GM12878 (cell line): ENCODE results near the gene ATXN1. TPM values are rescaled to one million over a fixed set of nuclear protein-coding genes. Genes with fewer than 3 reads are reported as not detected.

Source experiments
- ATAC-seq: fragments of 200-7000 bp; cut with Tn5 transposase; 3 replicates; pipeline ENCODE4 v1.9.1; 2020; ENCODE audit warnings: mild to moderate bottlenecking, moderate library complexity
- BruUV-seq: library from RNA; stranded (reverse); fragments of 400-500 nt; replicated peaks from 2 replicates; lab custom pipeline; 2021; lab: Mats Ljungman, UMichigan
- CTCF ChIA-PET: fragments of 300-600 bp; sonication (Branson Sonifier 250); formaldehyde crosslinking; extraction: SDS; loops from one replicate; lab custom pipeline; 2021; ENCODE audit warnings: inconsistent platforms; lab: Yijun Ruan, JAX
- POLR2A ChIA-PET: fragments of 350-600 bp; formaldehyde crosslinking; extraction: SDS; loops from one replicate; lab custom pipeline; 2021; ENCODE audit warnings: inconsistent platforms; lab: Charles Lee
- RAD21 ChIA-PET: fragments of 300-600 bp; sonication (Branson Sonifier 250); formaldehyde crosslinking; loops from one replicate; lab custom pipeline; 2023; ENCODE audit warnings: antibody characterized with exemption; ENCODE audit not compliant: unreplicated experiment; lab: Charles Lee
- SMC1A ChIA-PET: fragments of 300-600 bp; sonication (Branson Sonifier 250); formaldehyde crosslinking; loops from one replicate; lab custom pipeline; 2023; ENCODE audit not compliant: unreplicated experiment, uncharacterized antibody; lab: Charles Lee
- DNase-seq: peaks from one replicate; pipeline ENCODE4 v3.0.0-alpha.2; 2011; ENCODE audit warnings: low read depth, low spot score
- FAIRE-seq: peaks from 3 replicates; lab custom pipeline; 2011; peaks lifted over from hg19 to GRCh38; lab: Jason Lieb, UNC
- H2AFZ ChIP-seq: 2 replicates; pipeline ENCODE4 v1.6.0; 2011; ENCODE audit warnings: low read depth, low read length, control low read depth; ENCODE audit not compliant: control insufficient read depth
- H3K27ac ChIP-seq: 2 replicates; pipeline ENCODE4 v1.5.1; 2011; ENCODE audit warnings: control low read depth; ENCODE audit not compliant: control insufficient read depth, insufficient read depth
- H3K27me3 ChIP-seq, 2 experiments: replicated peaks in 1 of 2; 2 replicates each; pipeline versions ENCODE4 v1.6.0 to v1.6.1; 2011; ENCODE audit warnings: low read length in 1 of 2; ENCODE audit not compliant: control insufficient read depth in 2 of 2, insufficient read depth in 2 of 2
- H3K36me3 ChIP-seq, 2 experiments: 2 replicates each; pipeline ENCODE4 v1.5.1; 2011; ENCODE audit warnings: low read length in 1 of 2; ENCODE audit not compliant: control insufficient read depth in 2 of 2, insufficient read depth in 2 of 2
- H3K4me1 ChIP-seq: 2 replicates; pipeline ENCODE4 v1.6.1; 2011; ENCODE audit warnings: mild to moderate bottlenecking, low read length, moderate library complexity, mixed read lengths; ENCODE audit not compliant: control insufficient read depth, insufficient read depth
- H3K4me2 ChIP-seq: 2 replicates; pipeline ENCODE4 v1.6.0; 2011; ENCODE audit warnings: control low read depth; ENCODE audit not compliant: control insufficient read depth, insufficient read depth
- H3K4me3 ChIP-seq: fragments of 200-600 bp; sonication (generic); 2 replicates; pipeline ENCODE4 v1.5.1; 2016
- H3K79me2 ChIP-seq: 2 replicates; pipeline ENCODE4 v1.6.0; 2011; ENCODE audit warnings: low read length; ENCODE audit not compliant: control insufficient read depth, insufficient read depth
- H3K9ac ChIP-seq: 2 replicates; pipeline ENCODE4 v1.8.0; 2011; ENCODE audit warnings: low read length, control low read depth, mixed read lengths; ENCODE audit not compliant: control insufficient read depth, insufficient read depth
- H3K9me3 ChIP-seq: replicated peaks from 3 replicates; pipeline ENCODE4 v1.5.1; 2011; ENCODE audit warnings: mild to moderate bottlenecking, low read length; ENCODE audit not compliant: control insufficient read depth, insufficient read depth
- H4K20me1 ChIP-seq: 2 replicates; pipeline ENCODE4 v1.6.0; 2011; ENCODE audit not compliant: control insufficient read depth, insufficient read depth
- ASH2L ChIP-seq: fragments of 300-600, 200-600 bp; sonication (generic); IDR thresholded peaks from 2 replicates; pipeline ENCODE4 v1.6.1; 2017; ENCODE audit warnings: low read depth, mild to moderate bottlenecking, borderline replicate concordance
- ATF7 ChIP-seq: fragments of 450-650 bp; IDR thresholded peaks from 2 replicates; pipeline ENCODE4 v1.6.1; 2016; ENCODE audit warnings: low read depth, mild to moderate bottlenecking
- CBX3 ChIP-seq: fragments of 200-600 bp; sonication (generic); IDR thresholded peaks from 2 replicates; pipeline ENCODE4 v1.6.1; 2016; ENCODE audit warnings: low read depth, borderline replicate concordance
- CEBPB ChIP-seq, 2 experiments: fragments of 150-350 bp in 1 of 2; IDR thresholded peaks; 2 replicates each; pipeline ENCODE4 v1.6.1; 2012 to 2014; ENCODE audit warnings: low read depth in 2 of 2, low read length in 2 of 2, borderline replicate concordance in 1 of 2, inconsistent platforms in 1 of 2
- E2F4 ChIP-seq: IDR thresholded peaks from 2 replicates; pipeline ENCODE4 v1.6.1; 2012; ENCODE audit warnings: low read depth, low read length, improper control_type of control experiment
- EED ChIP-seq: sonication (generic); IDR thresholded peaks from 2 replicates; pipeline ENCODE4 v1.6.1; 2016; ENCODE audit warnings: antibody characterized with exemption, low read depth
- IRF5 ChIP-seq: fragments of 450-650 bp; IDR thresholded peaks from 2 replicates; pipeline ENCODE4 v1.6.1; 2017; ENCODE audit warnings: borderline replicate concordance
- JUNB ChIP-seq: IDR thresholded peaks from 2 replicates; pipeline ENCODE4 v1.6.1; 2016; ENCODE audit warnings: antibody characterized with exemption, mild to moderate bottlenecking
- KAT2A ChIP-seq: conservative IDR thresholded peaks from 2 replicates; pipeline ENCODE4 v1.6.1; 2011; ENCODE audit warnings: low read depth, low read length; ENCODE audit not compliant: control insufficient read depth
- MYC ChIP-seq: IDR thresholded peaks from 2 replicates; pipeline ENCODE4 v1.6.1; 2011; ENCODE audit warnings: mild to moderate bottlenecking, low read length, moderate library complexity, inconsistent platforms; ENCODE audit not compliant: insufficient read depth, insufficient replicate concordance, insufficient read length, severe bottlenecking
- NRF1 ChIP-seq: conservative IDR thresholded peaks from 2 replicates; pipeline ENCODE4 v1.6.1; 2011; ENCODE audit warnings: mild to moderate bottlenecking, low read depth, low read length, improper control_type of control experiment
- RBBP5 ChIP-seq: fragments of 200-600 bp; sonication (generic); conservative IDR thresholded peaks from 2 replicates; pipeline ENCODE4 v1.6.1; 2016
- RELA ChIP-seq: fragments of 450-650 bp; IDR thresholded peaks from 2 replicates; pipeline ENCODE4 v1.8.0; 2014; ENCODE audit warnings: borderline replicate concordance; ENCODE audit not compliant: partially characterized antibody
- SIN3A ChIP-seq: IDR thresholded peaks from 2 replicates; pipeline ENCODE4 v1.6.1; 2012; ENCODE audit warnings: low read depth, low read length, improper control_type of control experiment
- SMAD1 ChIP-seq: fragments of 450-650 bp; IDR thresholded peaks from 2 replicates; pipeline ENCODE4 v1.6.1; 2018; ENCODE audit warnings: mild to moderate bottlenecking, low read depth; ENCODE audit not compliant: partially characterized antibody
- SPI1 ChIP-seq: IDR thresholded peaks from 2 replicates; pipeline ENCODE4 v1.6.1; 2011; ENCODE audit warnings: low read depth, mild to moderate bottlenecking, low read length, moderate library complexity, borderline replicate concordance; ENCODE audit not compliant: insufficient read depth
- SUZ12 ChIP-seq: fragments of 200-600 bp; sonication (generic); IDR thresholded peaks from one replicate; pipeline ENCODE4 v1.6.1; 2018; ENCODE audit warnings: antibody characterized with exemption, mild to moderate bottlenecking; ENCODE audit not compliant: unreplicated experiment
- ZNF24 ChIP-seq: fragments of 450-650 bp; IDR thresholded peaks from 2 replicates; pipeline ENCODE4 v1.6.1; 2017; ENCODE audit warnings: antibody characterized with exemption, mild to moderate bottlenecking
- ZNF592 ChIP-seq: fragments of 450-650 bp; IDR thresholded peaks from 2 replicates; pipeline ENCODE4 v1.6.1; 2017; ENCODE audit warnings: mild to moderate bottlenecking, moderate library complexity
- WGBS: methylation state at CpG from one replicate; pipeline ENCODE4 v1.1.6; 2016; ENCODE audit warnings: low lambda C conversion rate; ENCODE audit not compliant: insufficient replicate concordance, insufficient coverage; ENCODE audit errors: missing lambda C conversion rate; 5-methylcytosine and 5-hydroxymethylcytosine counted together
- in situ Hi-C: fragments of 300-500 bp; cut with MboI; formaldehyde crosslinking; loops from 9 replicates; pipeline ENCODE4 v1.14.3; 2018; ENCODE audit warnings: mixed read lengths
- intact Hi-C: fragments of 100-400 bp; cut with micrococcal nuclease; formaldehyde crosslinking; loops from one replicate; pipeline ENCODE4 v1.14.2; 2022; ENCODE audit not compliant: unreplicated experiment
- polyA plus RNA-seq, 11 experiments: library from polyadenylated mRNA; depleted of rRNA in 4 of 11; unstranded in 6 of 11; stranded (reverse) in 5 of 11; fragments of >200 nt; fragmentation: Nextera tagmentation in 4 of 11; fragmentation: Illumina TruSeq in 1 of 11; extraction: Ambion mirVana in 4 of 11; extraction: Trizol in 1 of 11; gene quantifications; 1 replicate in 1 of 11; 2 replicates in 10 of 11; pipeline versions ENCODE4 v1.2.1 to v1.2.3, GENCODE V29; 2011 to 2016; ENCODE audit warnings: inconsistent platforms in 2 of 11, missing spikeins in 2 of 11, low read depth in 1 of 11
- total RNA-seq, 4 experiments: library from RNA; depleted of rRNA in 3 of 4; stranded (reverse); fragments of >200 nt in 3 of 4; fragmentation: Illumina TruSeq in 1 of 4; extraction: Trizol in 1 of 4; gene quantifications; 2 replicates each; pipeline versions ENCODE4 v1.2.1 to v1.2.3, GENCODE V29; 2013 to 2021

ATXN1 gene
- total and polyA plus RNA-seq, 10 of the 15 experiments (the other 5 are each of a cell fraction or from before 2014, with no cell fraction given) = 12.2 to 51.2 (median 20.5) TPM

GRCh38 chr6:16282370-16282769 is 478.9 kb downstream of the ATXN1 start (continued):
- TF ChIP-seq E2F4 = no peak
- TF ChIP-seq IRF5 = no peak
- no peak for TF ChIP-seq RBBP5
- TF ChIP-seq MYC = no peak
- no peak for TF ChIP-seq CBX3
- no peak for TF ChIP-seq ATF7
- TF ChIP-seq, all 136 proteins: peak for 0

- intact Hi-C loops = no loop called here
- ChIA-PET POLR2A (no interaction called here), RAD21 (no interaction called here), SMC1A (no interaction called here), CTCF (no interaction called here)
- no peaks in the 10 kb centered on the region; a peak in 2 of 4 replicates for H3K27me3 ChIP-seq
- H3K9me3 ChIP-seq = no peaks in the 10 kb centered on the region
- BruUV-seq = no TSS peak
- FAIRE-seq (no peak), DNase-seq (no peak), ATAC-seq (no peak)
- no peak overlapping the region for H2AFZ ChIP-seq
- no peak overlapping the region for H3K4me2 ChIP-seq
- no peak for TF ChIP-seq RELA
- no peak for TF ChIP-seq ASH2L
- no peak for TF ChIP-seq SMAD1
- TF ChIP-seq SPI1 = no peak
- TF ChIP-seq SIN3A = no peak
- no peak for TF ChIP-seq JUNB
- no peak for TF ChIP-seq NRF1
- no peak for TF ChIP-seq CEBPB (IDR thresholded peaks at IDR 0.05; ENCODE audit: borderline replicate concordance in 1 of 2, low read depth in 2 of 2, low read length in 2 of 2)
- TF ChIP-seq EED = no peak
- TF ChIP-seq SUZ12 = no peak
- TF ChIP-seq KAT2A = no peak
- TF ChIP-seq ZNF24 = no peak
- TF ChIP-seq ZNF592 = no peak
- H3K36me3 ChIP-seq = no peaks in the 10 kb centered on the region
- H3K4me3 ChIP-seq = no peak overlapping the region
- H3K79me2 ChIP-seq = no peaks in the 10 kb centered on the region
- no peak overlapping the region for H3K9ac ChIP-seq
- no peaks in the 10 kb centered on the region for H3K4me1 ChIP-seq
- no peaks in the 10 kb centered on the region for H4K20me1 ChIP-seq
- WGBS = 53% methylated on average over 5 of the region's 5 CpGs
- in situ Hi-C loops = no loop called here
- H3K27ac ChIP-seq = no peak overlapping the region
Measured at GRCh38 chr6:16279243-16279642, 482.0 kb downstream of the ATXN1 start.
